Lung (tissue), 12 donors: ENCODE data around the gene CXCL13. TPM values are rescaled to one million over a fixed set of nuclear protein-coding genes. Genes with fewer than 3 reads are reported as not detected.
A peak's percentile ranks its signal among the peaks of the same experiment; 100 is the strongest.

ENCODE experiments used
- ATAC-seq: fragments of 200-7000 bp; cut with Tn5 transposase; one replicate; pipeline ENCODE4 v1.9.1; 2020; ENCODE audit warnings: moderate number of reproducible peaks; ENCODE audit not compliant: insufficient read depth, low FRiP score
- DNase-seq, 3 donors: peaks; one replicate each; pipeline ENCODE4 v3.0.0-alpha.2; 2013 to 2017
- H3K27ac ChIP-seq, 2 donors: one replicate each; pipeline ENCODE4 v1.5.1; 2013; ENCODE audit warnings: mild to moderate bottlenecking in 2 of 2, moderate library complexity in 2 of 2, control low read depth in 1 of 2, inconsistent platforms in 1 of 2, low read depth in 1 of 2, low read length in 1 of 2
- H3K27me3 ChIP-seq, 3 donors: one replicate each; pipeline ENCODE4 v1.5.1; 2013; ENCODE audit warnings: low read length in 2 of 3; ENCODE audit not compliant: control insufficient read depth in 3 of 3, insufficient read depth in 3 of 3
- H3K36me3 ChIP-seq, 4 donors: one replicate each; pipeline ENCODE4 v1.5.1; 2013; ENCODE audit warnings: low read length in 4 of 4, mild to moderate bottlenecking in 1 of 4, moderate library complexity in 1 of 4; ENCODE audit not compliant: control insufficient read depth in 4 of 4, insufficient read depth in 4 of 4
- H3K4me1 ChIP-seq, 5 donors: one replicate each; pipeline ENCODE4 v1.5.1; 2013; ENCODE audit warnings: low read length in 5 of 5, mild to moderate bottlenecking in 2 of 5, moderate library complexity in 1 of 5; ENCODE audit not compliant: control insufficient read depth in 5 of 5, insufficient read depth in 5 of 5
- H3K4me3 ChIP-seq: one replicate; pipeline ENCODE4 v1.5.1; 2013; ENCODE audit warnings: mild to moderate bottlenecking, control low read depth, moderate library complexity
- H3K9ac ChIP-seq, 2 donors: one replicate each; pipeline ENCODE4 v1.5.1; 2013; ENCODE audit warnings: low read length in 2 of 2, control low read depth in 1 of 2; ENCODE audit not compliant: insufficient read depth in 1 of 2
- H3K9me3 ChIP-seq, 4 donors: one replicate each; pipeline ENCODE4 v1.5.1; 2013; ENCODE audit warnings: low read length in 3 of 4, mild to moderate bottlenecking in 1 of 4, moderate library complexity in 1 of 4; ENCODE audit not compliant: control insufficient read depth in 4 of 4, insufficient read depth in 3 of 4
- CTCF ChIP-seq: IDR thresholded peaks from 2 replicates; pipeline ENCODE4 v1.5.1; 2012; ENCODE audit warnings: mild to moderate bottlenecking; ENCODE audit errors: control extremely low read depth, extremely low read depth
- WGBS, 2 donors: extraction: QIAGEN DNeasy Blood & Tissue Kit; methylation state at CpG; one replicate each; pipeline ENCODE4 v1.1.7; 2013; 5-methylcytosine and 5-hydroxymethylcytosine counted together
- polyA plus RNA-seq, 2 donors: library from polyadenylated mRNA; stranded (reverse); fragments of 200-250 nt; gene quantifications; one replicate each; pipeline ENCODE4 v1.2.1, GENCODE V29; 2013
- total RNA-seq, 2 donors: library from RNA; depleted of rRNA in 1 of 2; stranded (reverse); fragments of >200 nt in 1 of 2; gene quantifications; one replicate each; pipeline ENCODE4 v1.2.1, GENCODE V29; 2014 to 2021
- donor health status: control.
- donor health status: control.
- donor health status: Bipolar disorder and iron deficiency.
- donor health status: healthy.
- donor health status: DM: yes; HTN: yes; CAD: no.

The CXCL13 gene
- total and polyA plus RNA-seq, 4 donors: 0.26 to 50.0 (median 5.4) TPM; not detected in 1

GRCh38 chr4:77615153-77615552, 9.5 kb downstream of the CXCL13 start:
- no peaks in the 10 kb centered on the region for H3K36me3 ChIP-seq
- no peaks in the 10 kb centered on the region for H3K9me3 ChIP-seq
- DNase-seq (no peak), ATAC-seq (no peak)
- peaks cover 0 to 4% (median 1%) of the 10 kb centered on the region in 5 donors for H3K4me1 ChIP-seq
- H3K9ac ChIP-seq: no peak overlapping the region
- H3K27ac ChIP-seq: no peak overlapping the region
- 85 to 88% methylated on average over 5 of the region's 5 CpGs for WGBS, 2 donors
- no peak overlapping the region for H3K4me3 ChIP-seq
- no peak for TF ChIP-seq CTCF
- H3K27me3 ChIP-seq: no peaks in the 10 kb centered on the region

GRCh38 chr4:77617203-77617602, 11.6 kb downstream of the CXCL13 start:
- DNase-seq (no peak), ATAC-seq (no peak)
- H3K4me1 ChIP-seq: peaks cover 0 to 2% (median 0%) of the 10 kb centered on the region in 5 donors
- WGBS, 2 donors: 86 to 99% methylated on average over 3 to 5 of the region's 5 CpGs
- H3K4me3 ChIP-seq: no peak overlapping the region
- H3K27ac ChIP-seq: no peak overlapping the region
- no peak for TF ChIP-seq CTCF
- no peaks in the 10 kb centered on the region for H3K36me3 ChIP-seq
- H3K9ac ChIP-seq: no peak overlapping the region
- no peaks in the 10 kb centered on the region for H3K27me3 ChIP-seq
- H3K9me3 ChIP-seq: no peaks in the 10 kb centered on the region

- peak; percentile 78 to 90 (median 86) for DNase-seq
- no peaks in the 10 kb centered on the region for H3K27me3 ChIP-seq
- TF ChIP-seq CTCF: peak; percentile 68
- H3K27ac ChIP-seq: no peak overlapping the region
- H3K4me1 ChIP-seq: peaks cover 0 to 14% (median 1%) of the 10 kb centered on the region in 5 donors
- H3K4me3 ChIP-seq: no peak overlapping the region
- no peaks in the 10 kb centered on the region for H3K9me3 ChIP-seq
- peak; percentile 96 for ATAC-seq
- 13 to 18% methylated on average over 12 of the region's 12 CpGs for WGBS, 2 donors
- H3K36me3 ChIP-seq: no peaks in the 10 kb centered on the region
- no peak overlapping the region for H3K9ac ChIP-seq
Measured at GRCh38 chr4:77618383-77619241, 13.0 kb downstream of the CXCL13 start.
